Activated CD8-positive, alpha-beta memory T cell treated with anti-CD3 and anti-CD28 coated beads for 4 hours (primary cell): ENCODE measurements around the gene ZNF609.
A peak's percentile ranks its signal among the peaks of the same experiment; 100 is the strongest.

Experiments
- DNase-seq, 2 donors: peaks; one replicate each; pipeline ENCODE4 v3.0.0-alpha.2; 2020; ENCODE audit warnings: low read depth in 2 of 2

Gene ZNF609

GRCh38 chr15:64502151-64502550 is 41.8 kb downstream of the ZNF609 start:
- no peak for DNase-seq

GRCh38 chr15:64502551-64502950 is 42.2 kb downstream of the ZNF609 start:
- no peak for DNase-seq

- DNase-seq, result no peak
These were observed 42.8 kb downstream of the ZNF609 start for GRCh38 chr15:64503197-64503596.

- no peak for DNase-seq
These were observed 43.3 kb downstream of the ZNF609 start for GRCh38 chr15:64503640-64504039.

GRCh38 chr15:64507293-64507802 is 47.0 kb downstream of the ZNF609 start:
- peak; percentile 8 to 10 for DNase-seq

GRCh38 chr15:64507845-64508244 is 47.5 kb downstream of the ZNF609 start:
- DNase-seq, result no peak

GRCh38 chr15:64513823-64514222 is 53.4 kb downstream of the ZNF609 start:
- no peak for DNase-seq

GRCh38 chr15:64515196-64515595 is 54.8 kb downstream of the ZNF609 start:
- DNase-seq, result no peak

GRCh38 chr15:64515825-64516224 is 55.4 kb downstream of the ZNF609 start:
- DNase-seq, result no peak

- DNase-seq, result no peak
These were observed 59.5 kb downstream of the ZNF609 start for GRCh38 chr15:64519897-64520296.

GRCh38 chr15:64521201-64521600 is 60.8 kb downstream of the ZNF609 start:
- no peak for DNase-seq

- DNase-seq, result no peak
These were observed 61.4 kb downstream of the ZNF609 start for GRCh38 chr15:64521726-64522164.

- DNase-seq, result no peak
These were observed 61.9 kb downstream of the ZNF609 start for GRCh38 chr15:64522226-64522823.

- DNase-seq, result no peak
These were observed 62.9 kb downstream of the ZNF609 start for GRCh38 chr15:64523240-64523639.

GRCh38 chr15:64524778-64525177 is 64.4 kb downstream of the ZNF609 start:
- no peak for DNase-seq

GRCh38 chr15:64525828-64526530 is 65.6 kb downstream of the ZNF609 start:
- no peak for DNase-seq

GRCh38 chr15:64527263-64527984 is 67.0 kb downstream of the ZNF609 start:
- no peak for DNase-seq

GRCh38 chr15:64528871-64529270 is 68.5 kb downstream of the ZNF609 start:
- DNase-seq, result no peak

GRCh38 chr15:64530472-64530871 is 70.1 kb downstream of the ZNF609 start:
- DNase-seq, result no peak

GRCh38 chr15:64530918-64531317 is 70.5 kb downstream of the ZNF609 start:
- no peak for DNase-seq

- DNase-seq, result no peak
These were observed 72.3 kb downstream of the ZNF609 start for GRCh38 chr15:64532521-64533315.
